Dermis blood vessel endothelial cell (primary cell): ENCODE results near the gene TMEM63C. TPM values are rescaled to one million over a fixed set of nuclear protein-coding genes. Genes with fewer than 3 reads are reported as not detected.
"Not testable (repeated sequence)": the region's sequence is repeated elsewhere in the genome, so short reads cannot be mapped to it uniquely, and the experiment has no call there.

Experiments
- DNase-seq: peaks from one replicate; pipeline ENCODE4 v3.0.0; 2010
- total RNA-seq: library from RNA; depleted of rRNA; stranded (reverse); fragments of >200 nt; gene quantifications from 2 replicates; pipeline ENCODE4 v1.2.3, GENCODE V29; 2014

TMEM63C gene
- total RNA-seq, 1 donor from 2014 or later, result under 0.01 TPM

- not testable (repeated sequence) for DNase-seq
Measured at GRCh38 chr14:77280921-77281320, 99.3 kb downstream of the TMEM63C start.

DNA sequence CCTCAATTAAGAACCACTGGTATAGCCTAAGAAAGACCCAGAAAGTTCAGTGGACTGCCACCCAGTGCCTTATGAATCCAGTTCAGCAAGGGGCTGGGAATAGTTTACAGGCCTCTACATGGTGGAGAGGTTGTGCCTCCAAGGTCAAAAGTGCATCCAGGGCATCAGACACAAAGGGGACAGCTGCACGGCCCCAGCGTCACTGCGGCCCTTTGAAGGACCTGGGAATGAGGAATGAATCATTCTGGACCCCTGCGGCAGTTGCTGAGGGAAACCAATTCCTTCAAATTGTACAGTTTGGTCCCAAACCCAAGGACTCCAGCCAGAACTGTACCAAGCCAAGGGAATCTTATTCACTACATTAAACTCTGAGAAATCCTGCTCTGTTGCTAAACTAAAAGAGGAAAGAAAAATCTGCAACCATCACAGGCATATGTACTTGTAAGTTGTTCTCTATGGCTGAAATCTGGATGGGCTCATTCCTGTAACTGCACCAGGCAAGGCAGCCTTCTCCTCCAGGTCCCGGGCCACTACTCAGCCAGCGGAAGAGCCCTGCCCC lies 100.3 kb downstream of the TMEM63C start:
- no peak for DNase-seq

DNA sequence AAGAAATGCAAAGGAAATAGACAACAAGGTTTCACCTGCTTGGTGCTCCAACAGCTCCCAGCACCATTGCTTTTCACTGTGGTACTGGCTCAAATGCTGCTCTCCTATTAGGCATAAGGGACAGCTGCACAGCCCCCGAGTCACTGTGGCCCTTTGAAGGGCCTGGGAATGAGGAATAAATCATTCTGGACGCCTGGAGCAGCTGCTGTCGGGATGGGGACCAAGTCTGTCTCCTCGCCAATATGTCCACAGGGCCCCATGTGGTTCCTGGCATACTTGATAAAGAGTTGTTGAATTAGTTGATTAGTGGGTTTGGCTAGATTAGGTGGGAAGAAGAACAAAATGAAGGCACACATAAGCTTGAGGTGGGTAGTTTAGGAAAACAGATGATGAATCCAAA lies 102.5 kb downstream of the TMEM63C start:
- DNase-seq, result no peak

- no peak for DNase-seq
Measured at GRCh38 chr14:77284466-77284865, 102.9 kb downstream of the TMEM63C start.

DNA sequence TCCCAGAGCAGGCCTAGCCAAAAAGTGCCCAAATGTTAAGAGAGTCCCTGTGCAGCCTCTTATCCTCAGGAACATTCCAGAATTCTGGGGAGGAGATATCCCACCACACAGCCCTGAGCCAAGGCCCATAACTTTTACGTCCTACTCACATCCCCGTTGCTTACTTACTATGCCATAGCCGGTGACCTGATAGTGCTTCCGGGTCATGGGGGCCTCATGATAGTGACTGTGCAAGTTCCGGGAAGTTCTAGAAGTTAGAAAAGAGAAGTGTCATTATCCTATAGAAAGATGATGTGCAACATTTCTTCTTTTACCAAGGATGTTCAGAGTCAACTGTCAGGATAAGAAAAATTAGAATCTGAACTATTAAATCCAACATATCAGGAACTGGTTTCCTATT lies 105.0 kb downstream of the TMEM63C start:
- no peak for DNase-seq

DNA sequence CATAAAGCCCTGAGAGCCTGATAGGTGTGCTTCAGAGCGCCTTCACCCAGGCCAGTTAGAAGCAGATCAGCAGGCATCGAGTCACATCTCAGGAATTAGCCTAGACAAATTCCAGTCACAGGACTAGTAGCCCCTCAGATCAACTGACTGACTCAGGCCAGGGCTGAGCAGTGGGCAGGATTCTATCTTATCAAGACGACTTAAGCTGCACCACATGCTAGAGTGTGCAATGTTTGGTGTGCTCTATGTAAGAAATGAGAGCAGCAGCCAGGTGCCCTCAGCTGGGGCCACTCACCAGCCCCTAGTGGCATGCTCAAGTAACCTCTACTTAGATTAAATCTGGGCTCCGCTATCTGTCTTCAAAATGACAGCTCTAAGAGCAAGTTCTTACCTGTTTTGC lies 109.1 kb downstream of the TMEM63C start:
- DNase-seq, result no peak

GRCh38 chr14:77296155-77296554 lies 114.6 kb downstream of the TMEM63C start:
- DNase-seq, result no peak

- DNase-seq, result no peak
Measured at GRCh38 chr14:77296906-77297305, 115.3 kb downstream of the TMEM63C start.

DNA sequence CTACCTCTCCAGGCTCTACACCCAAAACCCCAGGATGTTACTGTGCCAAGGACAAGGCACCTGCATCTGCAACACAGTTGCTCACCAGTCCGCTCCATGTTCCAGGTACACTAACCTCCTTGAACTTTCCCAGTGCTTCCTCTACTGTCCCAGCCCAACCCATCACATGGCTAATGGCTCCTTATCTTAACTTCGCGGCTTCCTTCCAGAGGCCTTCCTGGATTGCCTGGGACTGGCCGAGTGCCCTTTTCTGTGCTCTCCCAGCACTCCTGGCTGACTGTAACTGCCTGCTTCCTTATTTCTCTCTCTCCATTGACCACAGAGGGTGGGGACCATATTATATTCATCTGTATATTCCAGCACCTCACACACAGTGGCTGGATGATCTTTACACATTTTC lies 118.2 kb downstream of the TMEM63C start:
- no peak for DNase-seq

- DNase-seq, result peak; percentile 92
Measured at GRCh38 chr14:77301103-77301502, 119.5 kb downstream of the TMEM63C start.

DNA sequence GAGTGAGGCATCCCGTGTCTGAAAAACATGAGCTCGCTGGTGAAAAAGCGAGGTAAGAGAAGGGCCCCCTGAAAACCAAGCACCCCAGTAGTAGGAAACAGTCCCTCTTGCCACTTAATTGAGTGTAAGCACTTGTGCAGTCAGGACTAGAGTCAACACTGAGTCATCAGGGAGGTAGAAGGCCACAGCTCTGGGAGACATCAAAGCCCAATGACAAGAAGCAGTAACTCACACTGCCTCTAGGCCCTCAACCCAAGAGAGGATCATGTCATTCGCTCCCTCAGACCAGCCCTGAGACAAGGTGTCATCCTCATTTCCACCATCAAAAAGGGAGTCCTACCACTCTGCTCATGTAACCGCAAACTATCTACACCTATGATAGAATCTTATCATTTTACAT lies 121.3 kb downstream of the TMEM63C start:
- peak; percentile 52 for DNase-seq

- peak; percentile 92 for DNase-seq
Measured at GRCh38 chr14:77303417-77304156, 122.0 kb downstream of the TMEM63C start.

DNA sequence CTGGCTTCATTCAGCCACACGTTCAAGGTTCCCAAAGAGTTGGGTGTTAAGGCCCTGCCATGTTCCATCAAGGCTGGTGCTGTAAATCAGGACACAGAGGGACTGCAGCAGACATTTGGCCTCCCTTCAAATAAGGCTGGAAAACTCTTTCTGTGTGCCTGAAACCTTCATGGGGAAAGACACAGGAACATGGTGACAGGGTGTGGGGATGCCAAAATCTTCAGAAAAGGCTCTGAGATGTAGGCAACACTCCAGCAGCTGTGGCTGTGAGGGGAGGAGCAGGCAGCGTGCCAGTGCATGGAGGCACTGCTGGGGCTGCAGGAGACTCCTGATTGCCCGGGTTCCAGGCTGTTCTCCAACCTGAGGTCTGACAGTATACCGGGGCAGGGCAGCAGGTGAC lies 124.1 kb downstream of the TMEM63C start:
- DNase-seq, result no peak

- no peak for DNase-seq
Measured at GRCh38 chr14:77306416-77306815, 124.8 kb downstream of the TMEM63C start.

GRCh38 chr14:77306851-77307496 lies 125.4 kb downstream of the TMEM63C start:
- peak; percentile 24 for DNase-seq

Other genes starting within 250 kb of the TMEM63C start
- 11.6 and 17.9 TPM in 2 replicates for gene IRF2BPL, start 153.1 kb upstream of the TMEM63C start, total RNA-seq
- gene CIPC, start 83.5 kb upstream of the TMEM63C start, total RNA-seq, result 13.5 and 14.1 TPM in 2 replicates
- not detected in 2 replicates for gene ZDHHC22, start 40.0 kb upstream of the TMEM63C start, total RNA-seq
- gene NGB, start 89.4 kb downstream of the TMEM63C start, total RNA-seq, result 0.05 TPM in 1 of 2 replicates, not detected in the other
- gene POMT2, start 139.1 kb downstream of the TMEM63C start, total RNA-seq, result 8.5 and 14.7 TPM in 2 replicates
- gene GSTZ1, start 139.2 kb downstream of the TMEM63C start, total RNA-seq, result 31.3 and 34.2 TPM in 2 replicates
- 11.2 and 12.9 TPM in 2 replicates for gene TMED8, start 195.3 kb downstream of the TMEM63C start, total RNA-seq
- 0.88 and 1.0 TPM in 2 replicates for gene SAMD15, start 195.6 kb downstream of the TMEM63C start, total RNA-seq
- under 0.01 TPM in 1 of 2 replicates, not detected in the other for gene NOXRED1, start 241.7 kb downstream of the TMEM63C start, total RNA-seq